Effector CD8-positive, alpha-beta T cell (primary cell): ENCODE results near the gene IL6R.
"Not testable (repeated sequence)": the region's sequence is repeated elsewhere in the genome, so short reads cannot be mapped to it uniquely, and the experiment has no call there.

Experiments used
- DNase-seq: peaks from one replicate; lab custom pipeline; 2025; lab: John Stamatoyannopoulos, UW
- total RNA-seq, 4 experiments: gene quantifications; one replicate each; lab custom pipeline; 2026; lab: John Stamatoyannopoulos, UW

The IL6R gene
- 9.9 to 109 (median 20.5) reads per million in 4 experiments for total RNA-seq

DNA sequence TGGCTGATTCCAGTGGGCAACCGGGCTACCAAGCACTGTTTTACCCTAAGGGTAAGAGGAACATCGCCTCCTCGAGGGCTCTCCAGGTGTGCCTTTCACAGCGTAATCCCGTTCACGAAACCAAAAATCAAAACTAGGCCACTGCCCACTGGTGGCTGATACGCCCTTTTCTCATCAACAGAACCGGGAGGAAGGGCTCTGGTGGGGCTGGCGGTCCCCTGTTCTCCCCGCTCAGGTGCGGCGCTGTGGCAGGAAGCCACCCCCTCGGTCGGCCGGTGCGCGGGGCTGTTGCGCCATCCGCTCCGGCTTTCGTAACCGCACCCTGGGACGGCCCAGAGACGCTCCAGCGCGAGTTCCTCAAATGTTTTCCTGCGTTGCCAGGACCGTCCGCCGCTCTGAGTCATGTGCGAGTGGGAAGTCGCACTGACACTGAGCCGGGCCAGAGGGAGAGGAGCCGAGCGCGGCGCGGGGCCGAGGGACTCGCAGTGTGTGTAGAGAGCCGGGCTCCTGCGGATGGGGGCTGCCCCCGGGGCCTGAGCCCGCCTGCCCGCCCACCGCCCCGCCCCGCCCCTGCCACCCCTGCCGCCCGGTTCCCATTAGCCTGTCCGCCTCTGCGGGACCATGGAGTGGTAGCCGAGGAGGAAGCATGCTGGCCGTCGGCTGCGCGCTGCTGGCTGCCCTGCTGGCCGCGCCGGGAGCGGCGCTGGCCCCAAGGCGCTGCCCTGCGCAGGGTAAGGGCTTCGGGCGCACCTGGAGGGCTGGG lies at the start of gene IL6R:
TSS of gene IL6R (plus strand) at position 360 of the 763 bp plus-strand sequence. CDS start at position 647, 287 bp downstream.
- peak; percentile 47 for DNase-seq

DNA sequence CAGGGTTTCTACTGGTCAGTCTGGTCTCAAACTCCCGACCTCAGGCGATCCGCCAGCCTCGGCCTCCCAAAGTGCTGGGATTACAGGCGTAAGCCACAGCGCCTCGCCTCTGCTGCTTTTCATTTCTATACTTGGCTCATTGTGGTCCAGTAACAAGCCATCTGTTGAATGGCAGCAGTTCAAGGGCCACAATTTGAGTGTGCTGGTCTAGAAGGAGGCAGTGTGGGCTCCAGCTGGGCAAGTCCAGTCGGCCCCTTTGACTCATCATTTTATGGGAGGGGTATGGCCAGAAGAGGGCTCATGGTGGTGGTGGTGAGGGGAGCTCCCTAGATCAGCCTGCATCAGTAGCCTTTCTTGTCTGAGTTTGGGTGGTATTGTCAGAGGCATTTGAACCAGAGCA lies 46.6 kb upstream of the IL6R start:
- DNase-seq, result no peak

DNA sequence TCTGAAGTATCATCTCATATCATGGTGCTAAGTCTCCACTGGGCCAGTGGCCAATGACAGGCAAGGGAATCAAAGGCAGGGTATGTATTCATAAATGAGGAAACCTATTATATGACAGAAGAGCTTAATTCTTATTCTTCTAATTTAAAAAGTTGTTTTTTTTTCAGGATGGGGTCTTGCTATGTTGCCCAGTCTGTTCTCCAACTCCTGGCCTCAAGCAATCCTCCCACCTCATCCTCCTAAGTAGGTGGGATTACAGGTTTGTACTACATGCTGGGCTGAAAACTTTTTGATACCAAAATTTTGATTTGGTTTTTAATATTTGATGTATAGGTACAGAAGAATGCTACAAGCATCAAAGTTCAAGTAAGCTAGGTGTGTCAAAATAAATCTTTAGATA lies 44.9 kb upstream of the IL6R start:
- DNase-seq, result no peak

DNA sequence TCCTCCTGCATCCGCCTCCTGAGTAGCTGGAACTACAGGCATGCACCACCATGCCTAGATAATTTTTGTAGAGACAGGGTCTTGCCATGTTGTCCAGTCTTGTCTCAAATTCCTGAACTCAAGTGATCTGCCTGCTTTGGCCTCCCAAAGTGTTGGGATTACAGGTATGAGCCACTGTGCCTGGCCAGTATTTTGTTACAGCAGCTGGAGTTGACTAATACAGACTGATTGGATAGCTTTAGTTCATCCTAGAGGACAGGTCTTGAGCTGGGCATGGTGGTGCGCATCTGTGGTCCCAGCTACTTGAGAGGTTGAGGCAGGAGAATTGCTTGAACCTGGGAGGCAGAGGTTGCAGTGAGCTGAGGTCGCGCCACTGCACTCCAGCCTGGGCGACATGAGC lies 44.3 kb upstream of the IL6R start:
- DNase-seq, result not testable (repeated sequence)

DNA sequence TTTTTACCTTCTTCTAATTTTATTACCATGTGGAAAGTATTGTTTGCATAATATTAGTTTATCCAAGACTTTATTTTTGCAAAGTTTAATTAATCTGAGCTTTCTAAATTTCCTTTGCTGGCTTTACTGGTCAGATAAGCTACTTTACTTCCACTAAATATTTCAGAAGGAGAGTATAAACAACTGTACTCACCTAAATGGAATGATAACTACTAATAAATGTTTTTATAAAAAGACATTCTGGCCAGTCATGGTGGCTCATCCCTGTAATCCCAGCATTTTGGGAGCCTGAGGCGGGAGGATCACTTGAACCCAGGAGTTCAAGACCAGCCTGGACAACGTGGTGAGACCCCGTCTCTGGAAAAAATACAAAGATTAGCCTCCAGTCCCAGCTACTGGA lies 43.8 kb upstream of the IL6R start:
- no peak for DNase-seq

DNA sequence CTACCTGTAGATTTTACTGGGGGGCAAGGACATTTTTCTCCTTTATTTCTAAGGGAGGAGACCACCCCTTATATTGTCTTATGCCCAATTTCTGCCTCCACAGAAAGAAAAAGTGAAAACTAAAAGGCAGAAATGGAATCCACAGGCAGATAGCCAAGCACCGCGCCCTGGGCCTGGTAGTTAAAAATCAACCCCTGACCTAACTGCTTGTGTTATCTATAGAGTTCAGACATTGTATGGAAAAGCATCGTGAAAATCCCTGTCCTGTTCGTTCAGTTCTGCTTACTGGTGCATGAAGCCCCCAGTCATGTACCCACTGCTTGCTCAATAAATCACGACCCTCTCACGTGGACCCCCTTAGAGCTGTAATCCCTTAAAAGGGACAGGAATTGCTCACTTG lies 33.7 kb upstream of the IL6R start:
- no peak for DNase-seq

DNA sequence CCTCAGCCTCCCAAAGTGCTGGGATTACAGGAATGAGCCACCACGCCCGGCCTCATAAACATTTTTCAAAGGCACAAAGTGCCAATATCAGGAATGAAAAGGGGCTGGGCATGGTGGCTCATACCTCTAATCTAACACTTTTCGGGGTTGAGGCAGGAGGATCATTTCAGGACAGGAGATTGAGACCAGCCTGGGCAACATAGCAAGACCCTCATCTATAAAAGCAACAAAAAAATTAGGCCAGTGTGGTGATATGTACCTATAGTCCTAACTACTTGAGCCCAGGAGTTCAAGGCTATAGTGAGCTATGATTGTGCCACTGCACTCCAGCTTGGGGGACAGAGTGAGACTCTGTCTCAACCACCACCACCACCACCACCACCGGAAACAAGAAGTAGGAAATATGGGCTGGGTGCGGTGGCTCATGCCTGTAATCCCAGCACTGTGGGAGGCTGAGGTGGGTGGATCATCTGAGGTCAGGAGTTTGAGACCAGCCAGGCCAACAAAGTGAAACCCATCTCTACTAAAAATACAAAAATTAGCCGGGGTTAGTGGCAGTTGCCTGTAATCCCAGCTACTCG lies 31.3 kb upstream of the IL6R start:
- DNase-seq, result not testable (repeated sequence)

DNA sequence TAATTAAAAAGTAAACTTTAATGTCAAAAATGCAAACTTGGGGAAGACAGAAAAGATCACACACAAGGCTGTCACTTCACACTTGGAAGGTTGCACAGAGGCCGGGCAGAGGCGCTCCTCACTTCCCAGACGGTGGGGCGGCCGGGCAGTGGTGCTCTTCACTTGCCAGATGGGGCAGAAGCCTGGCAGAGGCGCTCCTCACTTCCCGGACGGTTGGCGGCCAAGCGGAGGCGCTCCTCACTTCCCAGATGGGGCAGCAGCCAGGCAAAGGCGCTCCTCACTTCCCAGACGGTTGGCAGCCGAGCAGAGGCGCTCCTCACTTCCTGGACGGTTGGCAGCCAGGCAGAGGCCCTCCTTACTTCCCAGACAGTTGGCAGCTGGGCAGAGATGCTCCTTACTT lies 25.8 kb upstream of the IL6R start:
- no peak for DNase-seq

DNA sequence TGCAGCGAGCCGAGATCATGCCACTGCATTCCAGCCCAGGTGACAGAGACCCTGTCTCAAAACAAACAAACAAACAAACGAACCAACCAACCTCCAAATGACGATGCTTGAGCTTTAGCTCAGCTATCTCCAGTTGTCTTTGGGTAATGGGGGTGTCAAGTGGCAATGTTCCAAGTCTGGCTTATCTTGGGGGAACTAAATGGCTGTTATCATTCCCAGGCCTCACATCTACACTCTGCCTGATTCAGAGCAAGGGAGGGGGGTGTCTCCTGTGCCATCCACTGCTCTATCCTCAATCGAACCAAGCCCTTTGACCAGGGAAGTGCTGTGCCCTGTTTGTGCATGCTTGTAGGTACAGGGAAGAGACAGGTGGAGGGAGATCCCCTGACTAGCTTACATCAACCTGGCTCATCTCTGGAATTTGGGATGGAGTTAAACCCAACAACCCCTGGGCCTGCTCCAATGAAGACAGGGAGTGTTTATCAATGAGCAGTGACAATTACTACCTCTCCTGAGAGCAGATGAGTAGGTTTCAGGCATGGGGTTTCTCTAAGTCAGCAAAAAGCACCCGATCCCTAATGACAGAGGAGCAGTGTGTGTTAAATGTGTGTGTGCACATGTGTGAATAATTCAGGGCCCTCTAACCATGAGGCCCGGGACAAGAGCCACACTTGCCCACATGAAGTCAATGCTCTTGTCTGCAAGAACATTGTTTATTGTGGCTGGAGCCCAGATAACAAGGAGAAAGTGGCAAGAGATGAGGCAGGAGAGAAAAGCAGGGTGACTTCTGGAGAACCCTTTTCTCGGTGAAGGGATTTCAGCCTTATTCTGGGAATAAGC lies 20.3 kb upstream of the IL6R start:
- no peak for DNase-seq

DNA sequence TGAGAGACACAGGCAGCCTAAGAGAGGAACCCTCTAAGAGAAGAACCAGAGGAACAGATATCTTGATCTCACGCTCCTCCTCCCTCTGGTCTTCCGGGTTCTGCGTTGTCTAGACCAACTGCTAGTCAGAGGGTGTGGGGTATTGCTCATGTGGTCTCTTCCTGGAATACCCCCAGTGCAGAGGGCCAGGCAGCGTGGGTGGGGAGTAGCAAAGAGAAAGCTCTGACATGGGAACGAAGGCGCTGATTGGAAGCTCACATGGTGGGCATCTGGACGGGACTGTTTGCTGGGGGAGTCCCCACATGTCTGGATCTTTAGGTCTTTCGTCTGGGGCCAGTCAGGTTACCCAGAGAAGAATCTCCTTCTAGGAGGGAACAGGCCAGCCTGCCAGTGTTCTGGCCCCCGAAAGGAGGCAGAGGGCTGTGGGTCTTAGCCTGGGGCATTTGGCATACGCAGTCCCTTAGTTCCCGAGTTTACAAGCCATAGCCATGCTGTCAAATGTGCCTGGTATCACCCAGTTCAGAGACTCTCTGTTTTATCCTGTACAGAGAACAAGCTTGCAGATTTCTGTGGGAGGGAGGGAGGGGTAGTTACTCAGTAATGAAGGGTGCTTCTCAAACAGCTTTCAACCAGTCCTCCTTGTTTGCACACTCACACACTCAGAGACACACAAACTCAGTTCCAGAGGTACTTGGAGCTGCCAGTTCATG lies 18.3 kb upstream of the IL6R start:
- DNase-seq, result peak; percentile 51

DNA sequence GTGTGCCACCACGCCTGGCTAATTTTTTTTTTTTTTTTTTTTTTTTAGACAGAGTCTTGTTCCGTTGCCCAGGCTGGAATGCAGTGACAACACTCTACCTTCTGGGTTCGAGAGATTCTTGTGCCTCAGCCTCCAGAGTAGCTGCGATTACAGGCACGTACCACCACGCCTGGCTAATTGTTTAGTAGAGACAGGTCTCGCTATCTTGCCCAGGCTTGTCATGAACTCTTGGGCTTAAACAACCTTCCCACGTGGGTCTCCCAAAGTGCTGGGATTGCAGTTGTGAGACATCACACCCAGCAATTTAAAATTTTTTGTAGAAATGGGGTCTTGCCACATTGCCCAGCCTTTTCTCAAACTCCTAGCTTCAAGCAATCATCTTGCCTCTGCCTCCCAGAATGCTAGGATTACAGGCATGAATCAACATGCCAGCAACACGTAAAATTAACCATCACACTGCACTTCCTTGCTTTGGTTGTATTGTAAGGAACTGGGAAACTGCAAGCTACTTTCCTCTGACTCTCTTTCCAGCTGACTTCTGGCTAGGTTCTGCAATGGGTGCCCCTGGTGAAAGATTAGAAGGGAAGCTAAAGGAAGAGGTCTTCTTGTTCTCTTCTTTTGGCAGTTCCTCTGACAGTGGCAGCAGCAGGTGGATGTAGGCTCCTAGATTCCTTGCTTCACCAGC lies 13.9 kb upstream of the IL6R start:
- DNase-seq, result no peak

DNA sequence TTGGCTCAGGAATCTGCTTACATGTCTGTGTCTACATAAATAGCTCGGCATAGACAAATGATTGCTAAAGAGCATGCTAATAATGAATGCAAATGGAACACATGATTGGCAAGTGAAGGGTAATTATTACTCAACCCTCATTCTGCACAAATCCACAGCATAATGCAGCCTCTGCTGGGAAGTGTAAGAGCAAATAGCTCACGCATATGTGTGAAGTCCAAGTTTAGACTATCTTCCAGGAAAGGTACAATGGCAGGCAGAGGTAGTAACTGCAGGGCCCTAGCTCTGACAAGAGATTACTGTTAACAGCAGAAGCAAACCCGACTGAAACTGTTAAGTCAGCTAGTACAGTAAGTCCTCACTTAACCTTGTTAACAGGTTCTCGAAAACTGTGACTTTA lies 7.0 kb upstream of the IL6R start:
- no peak for DNase-seq

DNA sequence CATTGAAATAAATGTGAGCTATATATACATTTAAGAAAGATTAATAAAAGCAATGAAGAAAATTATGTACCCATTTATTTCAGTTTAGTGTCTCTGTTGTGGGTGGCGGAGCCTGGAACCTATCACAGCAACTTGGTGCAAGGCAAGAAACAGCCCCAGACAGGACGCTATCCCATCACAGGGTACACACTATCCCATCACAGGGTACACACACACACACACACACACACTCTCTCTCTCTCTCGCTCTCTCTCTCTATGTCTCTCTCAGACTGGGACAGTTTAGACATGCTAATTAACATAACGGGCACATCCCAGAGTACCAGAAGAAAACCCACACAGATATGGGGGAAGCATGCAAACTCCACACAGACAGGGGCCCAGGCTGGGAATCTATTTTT lies 6.5 kb upstream of the IL6R start:
- no peak for DNase-seq

DNA sequence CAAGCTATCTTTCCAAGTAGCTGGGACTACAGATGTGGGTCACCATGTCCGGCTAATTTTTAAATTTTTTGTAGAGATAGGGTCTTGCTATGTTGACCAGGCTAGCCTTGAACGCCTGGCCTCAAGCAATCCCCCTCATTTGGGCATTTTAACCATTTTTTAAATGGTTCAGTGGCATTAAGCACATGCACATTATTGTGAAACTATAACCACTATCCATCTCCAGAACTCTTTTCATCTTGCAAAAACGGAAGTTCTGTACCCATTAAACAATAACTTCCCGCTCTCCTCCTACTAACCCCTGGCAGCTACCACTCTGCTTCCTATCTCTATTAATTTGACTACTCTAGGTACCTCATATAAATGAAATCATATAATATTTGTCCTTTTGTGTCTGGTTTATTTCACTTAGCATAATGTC lies 4.8 kb upstream of the IL6R start:
- no peak for DNase-seq

DNA sequence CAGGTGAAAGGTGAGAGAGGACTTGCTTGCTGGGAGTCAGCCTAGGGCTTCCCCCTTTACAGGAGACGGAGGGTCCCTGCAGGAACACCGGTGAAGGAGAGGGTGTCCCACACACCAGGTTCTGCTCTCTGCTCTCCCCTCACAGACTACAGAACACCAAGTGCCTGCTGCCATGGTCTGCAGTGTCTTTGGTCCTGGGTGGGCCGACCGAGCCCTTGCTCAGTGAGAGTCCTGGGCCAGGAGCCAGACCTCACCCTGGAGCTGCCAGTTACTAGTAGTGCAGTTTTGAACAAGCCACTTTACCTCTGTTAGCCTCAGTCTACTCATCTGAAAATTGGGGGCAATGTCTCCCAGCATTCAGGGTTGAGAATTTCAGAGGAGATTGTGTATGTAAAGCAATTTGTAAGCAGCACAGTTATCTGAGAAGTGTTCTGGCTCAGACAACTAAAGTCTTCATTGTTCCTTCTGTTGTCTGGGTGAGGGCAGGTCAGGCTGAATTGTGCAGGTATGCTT lies 2.7 kb upstream of the IL6R start:
- DNase-seq, result no peak

DNA sequence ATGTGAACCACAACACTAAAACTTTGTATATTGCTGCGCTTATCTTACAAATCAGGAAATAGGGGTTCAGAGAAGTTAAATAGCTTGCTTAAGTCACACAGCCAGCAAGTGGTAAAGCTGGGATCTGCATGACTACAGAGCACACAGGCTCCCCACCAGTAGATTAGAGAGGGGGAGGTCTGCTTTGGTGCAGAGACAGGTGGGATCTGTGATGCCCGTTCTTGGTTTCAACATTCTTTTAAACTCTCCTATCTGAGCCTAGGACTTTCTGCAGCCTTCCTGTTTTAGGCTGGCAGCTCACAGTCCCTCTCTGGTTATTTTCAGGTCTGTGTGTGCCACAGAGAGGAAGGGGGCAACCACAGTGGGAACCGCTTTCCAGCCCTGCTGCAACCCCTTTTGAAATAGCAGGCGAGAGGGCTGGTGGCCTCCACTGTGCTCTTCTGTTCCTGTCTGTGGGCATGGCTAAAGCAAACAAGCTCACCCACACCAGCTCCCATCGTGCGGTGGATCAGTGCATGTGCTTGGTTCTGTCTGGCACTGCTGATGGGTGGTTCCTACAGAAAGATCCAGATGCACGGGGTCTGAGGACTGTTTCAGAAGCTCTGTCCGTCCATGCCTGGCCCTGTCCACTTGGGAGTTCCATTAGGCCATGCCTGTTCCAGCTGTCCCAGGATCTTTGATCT lies 1.7 kb upstream of the IL6R start:
- peak; percentile 8 for DNase-seq

DNA sequence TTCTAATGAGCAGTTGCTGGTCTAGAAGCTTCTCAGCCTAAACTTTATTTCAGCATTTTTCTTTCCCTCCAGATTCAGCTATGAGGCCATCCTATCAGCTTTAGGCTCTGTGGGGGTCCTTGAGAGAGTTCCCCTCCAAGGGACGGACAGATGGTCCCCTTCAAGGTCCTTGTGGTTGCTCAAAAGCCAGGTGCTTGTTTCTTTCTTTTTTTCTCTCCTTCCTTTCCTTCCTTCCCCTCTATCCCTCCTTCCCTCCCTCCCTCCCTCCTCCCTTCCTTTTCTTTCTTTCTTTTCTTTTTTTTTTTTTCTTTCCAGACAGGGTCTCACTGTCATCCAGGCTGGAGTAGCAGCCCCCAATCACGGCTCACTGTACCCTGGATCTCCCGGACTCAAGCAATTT lies 1.2 kb upstream of the IL6R start:
- DNase-seq, result no peak

DNA sequence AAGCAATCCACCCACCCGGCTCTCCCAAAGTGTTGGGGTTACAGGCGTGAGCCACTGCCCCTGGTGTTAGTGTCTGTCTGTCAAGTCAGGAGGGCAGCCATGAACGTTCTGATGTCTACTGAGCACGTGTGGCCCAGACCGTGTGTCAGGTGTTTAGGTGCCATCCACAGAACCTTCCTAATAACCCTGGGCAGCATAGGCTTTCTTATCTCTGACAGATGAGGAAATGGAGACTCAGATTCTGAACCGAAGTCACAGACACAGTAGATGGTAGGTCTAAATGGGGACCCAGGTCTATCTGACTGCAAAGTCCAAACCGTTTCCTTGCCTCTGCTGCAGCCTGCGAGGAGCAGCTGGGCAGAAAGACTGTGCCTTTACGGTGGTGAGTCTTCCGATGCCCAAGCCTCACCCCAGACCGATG lies 622 bp upstream of the IL6R start:
- no peak for DNase-seq

DNA sequence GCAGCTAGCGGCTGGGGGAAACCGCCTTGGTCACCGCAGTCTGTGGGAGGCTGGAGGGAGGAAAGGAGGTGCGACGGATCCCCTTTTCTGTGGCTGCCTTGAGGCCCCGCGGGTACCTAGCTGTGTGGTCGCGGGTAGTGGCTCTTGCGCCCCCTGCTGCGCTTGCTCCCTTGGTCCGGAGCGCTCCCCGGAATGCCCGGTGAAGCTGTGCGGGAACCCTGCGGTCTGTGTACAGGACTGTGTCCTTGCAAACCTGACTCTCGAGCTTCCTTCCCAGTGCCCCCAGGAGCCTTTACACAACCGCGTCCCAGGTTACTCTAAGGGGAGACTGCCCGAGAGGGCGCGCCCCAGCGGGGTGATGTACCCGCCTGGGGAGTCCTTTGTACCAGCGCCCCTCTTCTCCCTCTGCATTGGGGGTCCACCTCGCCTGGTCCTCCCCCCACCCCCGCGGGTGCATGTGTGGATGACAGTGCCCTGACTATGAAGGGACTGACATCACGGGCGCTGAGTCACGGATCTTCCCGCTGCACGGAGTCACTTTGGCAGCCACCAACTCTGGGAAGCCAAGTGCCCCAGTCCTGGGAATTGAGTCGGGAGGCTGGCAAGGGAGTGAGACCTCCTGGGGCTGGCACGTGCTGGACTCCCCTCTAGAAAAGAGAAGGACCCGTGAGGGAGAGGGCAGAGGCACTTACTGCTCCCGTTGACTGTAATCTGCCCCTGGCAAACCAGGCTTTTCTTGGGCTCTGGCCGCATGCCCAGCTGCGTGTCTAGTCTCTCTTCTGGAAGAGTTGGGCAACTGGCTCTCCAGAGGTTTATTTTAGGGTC lies 816 bp downstream of the IL6R start:
- peak; percentile 23 for DNase-seq

DNA sequence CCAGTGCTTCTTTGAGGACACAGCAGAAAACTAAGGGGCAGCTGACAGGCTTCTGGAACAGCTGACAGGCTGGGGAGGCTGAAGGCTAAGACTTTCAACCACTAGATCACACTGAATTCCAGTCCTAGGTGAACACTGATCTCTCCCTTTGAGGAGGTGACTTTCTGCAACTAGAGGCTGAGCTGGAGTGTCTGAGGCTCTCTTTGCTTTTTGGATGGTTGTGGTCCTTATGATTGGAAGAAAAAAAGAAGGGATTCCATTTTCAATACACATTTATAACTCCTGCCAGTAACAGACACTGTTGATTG lies 1.4 kb downstream of the IL6R start:
- no peak for DNase-seq
